DMS53 treated with DMSO at 0.1 percent for 48 hours (cell line): Measurements from ENCODE around the gene GALK2.

ENCODE experiments used
- DNase-seq: peaks from one replicate; lab custom pipeline; 2025; ENCODE audit not compliant: unreplicated experiment; lab: John Stamatoyannopoulos, UW

The GALK2 gene

DNA sequence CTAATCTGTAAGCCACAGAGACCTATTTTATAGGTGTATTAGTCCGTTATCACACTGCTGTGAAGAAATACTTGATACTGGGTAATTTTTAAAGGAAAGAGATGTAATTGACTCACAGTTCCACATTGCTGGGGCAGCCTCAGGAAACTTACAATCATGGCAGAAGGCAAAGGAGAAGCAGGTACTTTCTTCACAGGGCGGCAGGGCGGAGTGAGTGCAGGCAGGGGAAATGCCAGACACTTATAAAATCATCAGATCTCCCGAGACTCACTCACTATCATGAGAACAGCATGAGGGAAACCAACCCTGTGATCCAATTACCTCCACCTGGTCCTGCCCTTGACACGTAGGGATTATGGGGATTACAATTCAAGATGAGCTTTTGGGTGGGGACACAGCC is 108.7 kb downstream of the GALK2 start:
- no peak for DNase-seq

DNA sequence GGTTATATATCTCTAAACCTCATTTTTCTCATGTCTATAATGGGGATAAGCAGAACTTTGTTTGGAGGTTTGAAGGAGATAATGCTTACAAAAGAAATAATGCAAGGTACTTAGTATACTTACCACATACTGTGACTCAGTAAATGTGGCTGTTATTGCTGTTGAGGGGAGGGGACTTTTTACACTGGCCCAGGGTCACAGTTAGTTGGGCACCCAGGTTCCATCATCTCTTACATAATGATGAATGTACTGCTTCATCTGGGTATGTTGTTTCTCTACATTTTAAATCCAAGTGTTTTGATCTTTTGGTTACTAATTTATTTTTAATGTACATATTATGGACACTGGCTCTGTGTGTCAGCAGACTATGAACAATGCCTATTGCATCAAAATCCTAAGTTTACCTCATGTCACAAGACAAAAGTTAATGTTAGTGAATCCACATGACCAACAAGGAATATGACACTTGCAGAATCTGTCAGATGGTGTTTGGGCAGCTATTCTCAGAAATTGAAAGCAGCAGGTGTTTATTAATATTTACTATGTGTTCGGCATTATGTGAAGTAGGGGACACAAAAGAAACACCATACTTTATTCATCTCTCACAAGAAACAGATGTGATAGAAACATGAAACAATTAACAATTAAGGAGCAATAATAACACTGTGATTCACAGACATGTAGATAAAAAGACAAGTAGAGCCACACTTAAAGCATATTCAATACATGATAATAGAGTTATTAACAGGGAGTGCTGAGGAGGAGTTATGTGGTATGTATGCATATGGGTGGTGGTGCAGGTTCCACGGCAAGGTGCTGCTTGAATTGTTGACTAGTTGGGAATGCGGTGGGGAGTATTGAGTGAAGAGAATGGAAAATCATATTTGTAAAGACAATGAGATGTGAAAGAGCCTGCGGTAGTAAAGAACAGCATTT is 109.7 kb downstream of the GALK2 start:
- DNase-seq, result no peak

DNA sequence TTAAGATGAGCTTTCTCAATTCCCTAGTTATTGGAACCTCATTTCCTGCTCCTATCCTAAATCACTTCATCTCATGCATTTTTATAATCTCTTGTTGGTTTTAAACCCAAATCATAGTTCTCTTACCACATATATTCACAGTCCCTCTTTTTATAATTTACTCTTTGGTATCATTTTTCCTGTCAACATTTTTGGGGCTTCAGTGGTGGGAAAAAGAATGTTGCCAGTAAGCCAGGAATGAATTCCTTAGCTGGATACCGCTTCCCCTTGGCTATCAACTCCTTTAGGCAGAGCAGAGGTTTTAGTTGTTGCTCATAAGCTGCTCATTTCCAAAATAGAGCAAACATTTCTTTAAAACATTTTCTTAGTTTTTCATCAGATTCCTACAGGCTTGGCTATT is 112.3 kb downstream of the GALK2 start:
- no peak for DNase-seq

DNA sequence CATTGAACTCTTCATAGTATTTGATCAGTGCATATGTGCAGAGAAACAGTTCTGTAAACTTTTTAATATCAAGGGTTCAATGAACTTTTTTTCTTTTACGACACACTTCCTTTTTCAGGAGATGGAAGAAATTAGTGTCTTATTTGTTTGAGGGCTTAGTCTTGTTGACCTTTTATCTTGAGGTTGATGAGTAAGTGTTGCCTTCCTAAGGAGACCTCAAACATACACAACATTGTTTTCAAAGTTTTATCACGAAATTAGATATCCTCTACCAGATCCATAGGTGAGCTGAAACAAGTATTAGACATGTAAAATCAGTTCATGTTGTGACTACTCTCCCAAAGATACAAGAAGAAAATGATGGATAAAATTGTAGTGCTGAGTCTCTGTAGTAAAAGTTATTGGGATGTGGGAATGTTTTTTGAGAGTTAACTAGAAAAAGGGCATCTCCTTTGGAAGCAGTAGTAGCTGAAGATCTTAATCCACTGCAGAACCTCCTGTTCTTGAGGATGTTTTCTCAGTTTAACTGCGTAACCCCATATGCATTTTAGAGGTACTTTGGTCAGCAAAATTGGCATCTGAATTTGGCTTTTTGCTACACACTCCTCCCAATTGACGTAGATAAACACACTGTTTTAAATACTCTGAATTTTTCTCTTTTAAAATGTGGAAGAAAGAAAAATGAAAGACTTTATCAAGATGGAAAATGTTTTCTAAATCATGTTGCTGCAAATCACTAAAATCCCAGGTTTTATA is 116.8 kb downstream of the GALK2 start:
- peak; percentile 16 for DNase-seq

DNA sequence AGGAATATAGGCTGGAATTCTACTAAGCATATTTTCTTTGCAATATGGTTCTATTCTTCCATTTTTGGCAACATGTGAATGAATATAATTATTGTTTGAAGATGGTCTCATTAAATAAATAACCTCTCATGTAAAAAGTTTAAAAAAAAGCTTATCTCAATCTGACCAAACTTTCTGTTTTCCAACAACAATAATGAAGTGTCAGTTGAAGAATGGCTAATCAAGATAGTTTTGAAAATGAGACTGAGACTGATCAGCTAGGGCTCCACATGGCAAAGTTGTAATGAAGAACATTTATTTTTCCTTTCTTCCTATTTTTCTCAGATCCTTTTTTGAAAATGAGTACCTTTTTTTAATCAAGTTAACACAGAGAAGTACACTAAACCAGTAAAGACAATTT is 117.4 kb downstream of the GALK2 start:
- DNase-seq, result no peak

DNA sequence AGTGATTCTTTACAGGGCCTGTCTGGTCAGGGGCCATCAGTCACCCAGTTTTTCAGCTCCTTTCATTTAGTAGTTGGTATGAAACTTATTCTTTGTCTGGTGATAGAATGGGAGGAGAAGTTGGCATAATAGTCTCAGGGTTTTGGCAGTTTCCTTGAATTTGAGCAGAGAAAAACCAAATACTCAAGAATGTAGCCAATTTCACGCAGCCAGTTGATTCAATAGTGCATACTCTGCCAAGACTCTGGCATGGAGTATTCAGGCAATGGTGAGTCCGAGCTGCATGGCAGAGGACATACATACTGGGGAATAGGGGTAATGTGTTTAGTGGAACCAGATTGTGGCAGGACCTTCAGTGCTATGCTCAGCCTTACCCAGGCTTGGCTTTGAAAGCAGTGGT is 118.3 kb downstream of the GALK2 start:
- no peak for DNase-seq

DNA sequence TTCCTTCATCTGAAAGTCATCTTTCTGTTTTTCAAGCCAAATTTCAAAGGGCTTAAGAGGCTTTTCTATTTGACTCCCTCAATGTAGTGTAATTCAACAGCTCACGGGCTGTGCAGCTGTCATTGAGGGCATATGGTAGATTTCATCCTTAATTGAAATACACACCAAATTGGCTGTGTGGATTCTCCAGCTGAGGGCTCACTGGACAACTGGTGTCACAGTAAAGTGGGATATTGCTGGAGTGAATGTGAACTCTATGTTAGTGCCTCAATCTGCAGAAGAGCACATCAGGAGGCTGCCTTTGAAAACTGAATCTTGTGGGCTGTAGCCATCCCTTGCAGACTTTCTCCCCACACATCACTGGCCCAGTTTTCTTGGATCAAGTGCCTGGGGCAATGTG is 120.1 kb downstream of the GALK2 start:
- no peak for DNase-seq

DNA sequence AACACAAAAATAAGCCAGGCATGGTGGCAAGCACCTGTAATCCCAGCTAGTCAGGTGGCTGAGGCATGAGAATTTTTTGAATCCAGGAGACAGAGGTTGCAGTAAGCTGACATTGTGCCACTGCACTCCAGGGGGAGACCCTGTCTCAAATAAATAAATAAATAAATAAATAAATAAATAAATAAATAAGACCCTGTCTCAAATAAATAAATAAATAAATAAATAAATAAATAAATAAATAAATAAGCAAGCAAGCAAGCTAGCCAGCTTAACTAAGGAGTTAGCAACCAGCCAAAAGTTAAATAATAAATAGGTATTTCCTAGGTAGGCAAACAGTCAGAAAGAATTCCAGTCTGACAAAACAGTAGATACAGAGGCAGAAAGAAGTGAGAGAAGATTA is 123.9 kb downstream of the GALK2 start:
- DNase-seq, result no peak

DNA sequence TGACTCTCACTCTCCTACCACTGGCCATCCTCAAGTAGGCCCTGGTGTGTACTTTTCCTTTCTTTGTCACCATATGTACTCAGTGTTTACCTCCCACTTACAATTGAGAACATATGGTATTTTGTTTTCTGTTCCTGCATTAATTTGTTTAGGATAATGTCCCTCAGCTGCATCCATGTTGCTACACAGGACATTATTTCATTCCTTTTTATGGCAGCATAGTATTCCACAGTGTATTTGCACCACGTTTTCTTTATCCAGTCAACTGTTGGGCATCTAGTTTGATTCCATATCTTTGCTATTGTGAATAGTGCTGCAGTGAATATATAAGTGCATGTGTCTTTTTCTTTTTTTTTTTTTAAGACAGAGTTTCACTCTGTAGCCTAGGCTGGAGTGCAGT is 126.2 kb downstream of the GALK2 start:
- DNase-seq, result no peak

DNA sequence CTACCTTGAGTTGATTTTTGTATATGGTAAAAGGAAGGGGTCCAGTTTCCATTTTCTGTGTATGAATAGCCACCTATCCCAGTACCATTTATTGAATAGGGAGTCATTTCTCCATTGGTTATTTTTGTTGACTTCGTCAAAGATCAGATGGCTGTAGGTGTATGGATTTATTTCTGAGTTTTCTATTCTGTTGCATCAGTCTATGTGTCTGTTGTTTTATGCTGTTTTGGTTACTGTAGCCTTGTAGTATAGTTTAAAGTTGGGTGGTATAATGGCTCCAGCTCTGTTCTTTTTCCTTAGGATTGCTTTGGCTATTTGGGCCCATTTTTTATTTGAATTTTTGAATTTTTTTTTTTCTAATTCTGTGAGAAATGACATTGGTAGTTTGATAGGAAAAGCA is 127.5 kb downstream of the GALK2 start:
- DNase-seq, result no peak

DNA sequence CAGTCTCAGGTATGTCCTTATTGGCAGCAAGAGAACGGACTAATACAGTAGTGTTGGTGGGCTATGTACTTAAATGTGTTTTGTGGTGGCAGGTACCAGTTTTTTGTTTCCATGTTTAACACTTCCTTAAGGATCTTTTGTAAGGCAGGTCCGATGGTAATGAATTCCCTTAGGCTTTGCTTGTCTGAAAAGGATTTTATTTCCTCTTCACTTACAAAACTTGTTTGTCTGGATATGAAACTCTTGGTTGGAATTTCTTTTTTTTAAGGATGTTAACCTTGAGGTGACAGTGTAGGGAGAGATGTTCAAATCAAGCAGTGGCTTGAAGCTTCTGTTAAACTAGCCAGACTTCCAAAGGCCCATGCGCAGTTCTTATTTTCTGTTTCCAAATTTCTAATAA is 130.8 kb downstream of the GALK2 start:
- no peak for DNase-seq

DNA sequence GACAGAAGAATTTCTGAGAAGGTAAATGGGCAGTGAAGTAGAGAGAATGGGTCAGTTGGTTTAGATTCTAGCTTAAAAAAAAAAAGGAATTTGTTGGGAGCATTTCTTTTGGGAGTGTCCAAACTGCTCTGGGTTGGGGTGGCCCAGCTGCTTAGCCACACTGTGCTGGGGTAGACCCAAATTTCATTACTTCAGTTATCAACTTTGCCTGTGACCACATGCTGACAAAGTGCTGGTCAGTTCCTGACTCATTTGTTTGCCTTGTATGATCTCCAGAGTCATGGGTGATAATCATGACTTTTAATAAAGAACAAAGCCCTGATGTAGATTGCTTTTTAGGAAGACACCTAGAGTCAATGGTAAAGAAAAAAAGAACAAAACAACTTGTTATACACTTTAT is 131.5 kb downstream of the GALK2 start:
- no peak for DNase-seq

DNA sequence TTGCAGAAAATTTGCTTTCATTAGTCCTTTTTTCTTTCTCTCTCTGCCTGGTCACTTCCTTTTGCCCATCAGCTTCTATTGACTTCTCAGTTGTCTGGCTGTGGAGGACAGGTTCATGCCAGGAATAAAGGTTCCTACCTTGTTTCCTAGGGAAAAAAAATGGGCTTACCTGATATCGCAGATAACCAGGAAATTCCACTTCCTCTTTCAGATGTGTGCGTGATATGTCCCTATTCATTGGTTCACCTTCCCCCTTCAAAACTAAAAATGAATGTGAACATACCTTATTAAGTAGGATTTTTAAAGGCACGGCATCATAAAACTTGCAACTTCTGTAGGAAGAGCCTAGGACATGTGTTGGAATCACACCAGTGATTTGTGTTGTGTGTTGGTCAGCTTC is 133.0 kb downstream of the GALK2 start:
- no peak for DNase-seq

DNA sequence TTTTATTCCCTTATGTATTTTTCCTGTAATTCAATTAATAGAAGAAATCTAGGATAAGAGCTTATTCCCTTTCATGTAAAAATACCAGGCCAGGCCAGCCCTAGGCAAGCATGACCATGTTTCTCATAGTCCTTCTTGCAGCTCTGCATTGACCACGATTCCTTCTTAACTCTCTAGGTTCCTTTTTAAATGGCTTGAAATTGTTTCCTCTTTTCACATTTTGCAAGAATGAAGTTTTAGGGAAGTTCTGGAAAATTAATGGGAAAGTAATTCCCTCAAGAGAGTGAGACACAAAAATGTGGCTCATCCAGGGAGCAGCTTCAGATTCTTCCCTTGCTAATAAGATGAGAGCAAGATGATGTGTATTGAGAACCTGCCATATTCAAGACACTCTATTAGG is 136.5 kb downstream of the GALK2 start:
- no peak for DNase-seq

DNA sequence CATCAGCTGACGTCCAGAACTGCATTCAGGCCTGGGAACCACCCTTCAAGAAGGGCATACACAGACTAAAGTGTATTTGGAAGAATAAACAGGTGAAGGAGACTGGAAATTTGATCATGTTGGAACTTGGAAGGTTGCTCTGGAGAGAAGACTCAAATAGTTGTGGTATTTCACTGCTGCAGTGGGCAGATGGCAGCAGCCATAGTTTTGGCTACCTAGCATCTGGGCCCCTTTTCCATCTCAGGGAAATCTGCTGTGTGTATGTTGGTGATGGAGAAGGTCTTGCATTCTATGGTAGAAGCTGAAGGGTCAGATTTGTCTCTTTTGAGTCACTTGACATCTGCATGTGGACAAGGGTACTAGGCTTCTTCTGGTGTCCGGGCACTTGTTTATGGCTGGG is 138.6 kb downstream of the GALK2 start:
- no peak for DNase-seq

DNA sequence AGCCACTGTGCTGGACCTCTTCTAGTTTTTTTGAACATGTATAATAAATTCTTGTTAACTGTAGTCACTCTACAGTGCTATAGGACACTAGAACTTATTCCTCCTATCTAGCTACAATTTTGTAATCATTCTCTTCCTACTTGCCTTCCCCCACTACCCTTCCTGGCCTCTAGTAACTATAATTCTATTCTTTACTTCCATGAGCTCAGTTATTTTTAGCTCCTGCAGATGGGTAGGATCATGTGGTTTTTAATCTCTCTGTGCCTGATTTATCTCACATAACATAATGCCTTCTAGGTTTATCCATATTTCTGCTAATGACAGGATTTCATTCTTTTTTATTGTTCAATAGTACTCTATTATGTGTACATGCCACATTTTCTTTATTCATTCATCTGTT is 139.8 kb downstream of the GALK2 start:
- no peak for DNase-seq

DNA sequence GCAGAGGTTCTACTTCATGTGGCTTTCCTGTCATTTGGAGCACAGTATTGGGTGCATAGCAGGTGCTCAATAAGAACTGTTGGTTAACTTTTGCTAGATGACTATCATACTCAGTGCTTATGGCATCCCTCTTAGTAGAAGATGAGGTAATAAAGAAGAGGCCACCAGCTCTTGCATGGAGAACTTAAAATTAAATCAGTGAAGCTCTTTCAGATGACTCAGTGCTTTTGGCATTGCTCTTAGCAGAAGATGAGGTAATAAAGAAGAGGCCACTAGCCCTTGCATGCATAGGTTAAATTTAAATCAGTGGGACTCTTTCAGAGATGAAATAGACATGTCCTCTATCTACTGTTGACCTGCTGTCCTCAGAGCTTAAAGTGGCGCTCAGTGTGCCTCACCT is 143.6 kb downstream of the GALK2 start:
- no peak for DNase-seq

DNA sequence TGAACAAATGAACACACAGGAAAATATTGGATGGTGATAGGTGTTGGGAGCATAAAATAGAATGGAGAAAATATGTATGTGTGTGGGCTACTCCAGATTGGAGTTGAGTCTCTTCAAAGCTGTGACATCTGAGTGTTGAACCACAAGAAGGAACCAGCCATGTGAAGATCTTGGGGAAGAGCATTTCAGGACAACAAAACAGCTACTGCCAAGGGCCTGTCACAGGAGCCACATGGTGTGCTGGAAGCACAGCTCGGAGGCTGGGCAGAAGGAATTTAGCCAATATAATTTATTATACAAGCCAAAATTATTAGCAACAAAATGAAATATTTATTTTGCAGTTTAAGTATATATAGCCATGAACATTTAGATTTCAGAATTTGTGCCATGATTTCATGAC is 144.7 kb downstream of the GALK2 start:
- no peak for DNase-seq

DNA sequence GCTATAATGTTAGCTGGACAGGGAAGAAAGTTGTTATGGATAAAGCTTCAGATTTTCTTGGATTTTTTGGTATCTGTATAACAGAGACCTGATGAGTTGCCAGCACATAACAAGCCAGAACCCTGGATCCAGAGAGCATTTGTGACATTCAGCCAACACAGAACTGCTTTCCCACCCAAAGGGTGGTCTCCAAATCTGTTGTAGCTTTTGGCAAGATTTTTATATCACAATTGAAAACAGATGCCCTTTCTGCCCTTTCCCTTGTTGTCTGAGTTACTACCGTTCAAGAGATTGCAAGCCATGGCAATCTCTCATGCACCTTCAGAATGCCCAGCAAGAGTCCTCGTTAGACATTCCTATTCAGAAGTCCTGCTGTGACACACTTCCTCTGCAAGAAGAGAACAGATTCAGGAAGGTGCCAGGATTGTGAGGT is 145.4 kb downstream of the GALK2 start:
- no peak for DNase-seq

DNA sequence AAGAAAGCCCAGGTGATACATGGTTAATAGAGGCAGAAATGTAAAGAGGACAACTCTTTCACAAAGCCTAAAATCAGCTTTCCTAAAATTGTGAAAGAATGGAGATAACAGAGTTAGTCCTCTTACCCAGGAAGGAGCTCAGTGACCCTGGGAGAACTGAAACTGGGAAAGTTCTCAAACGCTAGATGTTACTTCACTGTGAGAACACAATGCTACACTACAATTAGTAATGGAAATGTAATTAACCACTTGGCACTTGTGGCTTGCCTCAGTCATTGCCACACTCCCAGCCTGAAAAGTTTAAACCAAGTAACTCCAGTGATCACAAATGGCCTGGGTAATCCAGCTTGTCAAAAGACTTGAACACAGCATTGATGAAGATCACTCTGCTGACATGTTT is 150.3 kb downstream of the GALK2 start:
- no peak for DNase-seq

DNA sequence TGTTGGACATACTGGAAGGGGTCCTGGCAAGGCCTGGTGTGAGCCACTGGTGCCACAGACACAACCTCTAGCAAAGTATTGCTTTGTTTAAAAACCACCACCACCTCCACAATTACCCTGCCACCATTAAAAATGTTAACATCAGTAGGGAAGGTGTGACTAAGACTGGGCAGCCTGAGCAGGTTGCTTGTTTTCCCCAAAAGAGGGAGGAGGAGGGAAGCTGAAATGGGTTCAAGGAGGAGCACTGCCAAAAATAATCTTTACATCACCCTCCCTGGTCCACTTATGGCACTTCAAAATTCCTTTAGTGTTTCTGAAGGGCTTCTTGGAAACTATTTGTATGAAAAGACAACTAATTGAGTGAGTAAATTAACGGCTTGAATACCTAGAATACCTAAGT is 153.2 kb downstream of the GALK2 start:
- DNase-seq, result no peak

DNA sequence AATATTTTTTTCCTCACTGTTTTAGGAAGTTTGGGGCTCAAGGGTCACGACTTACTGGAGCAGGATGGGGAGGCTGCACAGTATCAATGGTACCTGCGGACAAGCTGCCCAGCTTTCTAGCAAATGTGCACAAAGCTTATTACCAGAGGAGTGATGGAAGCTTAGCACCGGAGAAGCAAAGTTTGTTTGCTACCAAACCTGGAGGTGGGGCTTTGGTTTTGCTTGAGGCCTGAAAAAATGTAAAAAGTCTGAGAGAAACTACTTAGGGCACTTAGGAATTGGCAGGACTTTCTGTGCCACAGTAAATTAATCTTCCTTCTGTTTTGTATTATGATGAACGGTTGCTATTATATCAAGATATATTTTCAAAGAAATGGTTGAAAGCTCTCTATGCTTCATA is 157.9 kb downstream of the GALK2 start:
- DNase-seq, result no peak
